ENCODE data around the gene ARPP21.

DNA sequence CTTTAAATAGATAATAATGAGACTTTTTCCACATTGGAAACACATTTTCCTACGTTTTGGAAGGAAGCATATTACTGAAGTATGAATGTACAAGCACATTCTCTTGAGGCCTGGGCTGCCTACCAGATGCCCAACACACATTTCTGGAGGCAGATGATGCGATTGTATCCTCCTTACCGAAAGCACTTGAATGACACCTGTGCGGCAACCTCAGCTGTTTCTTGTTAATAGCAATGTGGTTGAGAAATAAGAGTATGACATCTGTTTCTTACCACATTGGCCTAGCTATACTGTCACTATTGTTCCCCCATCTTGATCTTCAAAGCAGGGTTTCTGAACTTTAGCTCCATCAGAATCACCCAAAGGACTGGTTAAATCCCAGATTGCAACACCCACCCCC, 84.8 kb downstream of the ARPP21 start:
- TF ChIP-seq, protein P1, sequence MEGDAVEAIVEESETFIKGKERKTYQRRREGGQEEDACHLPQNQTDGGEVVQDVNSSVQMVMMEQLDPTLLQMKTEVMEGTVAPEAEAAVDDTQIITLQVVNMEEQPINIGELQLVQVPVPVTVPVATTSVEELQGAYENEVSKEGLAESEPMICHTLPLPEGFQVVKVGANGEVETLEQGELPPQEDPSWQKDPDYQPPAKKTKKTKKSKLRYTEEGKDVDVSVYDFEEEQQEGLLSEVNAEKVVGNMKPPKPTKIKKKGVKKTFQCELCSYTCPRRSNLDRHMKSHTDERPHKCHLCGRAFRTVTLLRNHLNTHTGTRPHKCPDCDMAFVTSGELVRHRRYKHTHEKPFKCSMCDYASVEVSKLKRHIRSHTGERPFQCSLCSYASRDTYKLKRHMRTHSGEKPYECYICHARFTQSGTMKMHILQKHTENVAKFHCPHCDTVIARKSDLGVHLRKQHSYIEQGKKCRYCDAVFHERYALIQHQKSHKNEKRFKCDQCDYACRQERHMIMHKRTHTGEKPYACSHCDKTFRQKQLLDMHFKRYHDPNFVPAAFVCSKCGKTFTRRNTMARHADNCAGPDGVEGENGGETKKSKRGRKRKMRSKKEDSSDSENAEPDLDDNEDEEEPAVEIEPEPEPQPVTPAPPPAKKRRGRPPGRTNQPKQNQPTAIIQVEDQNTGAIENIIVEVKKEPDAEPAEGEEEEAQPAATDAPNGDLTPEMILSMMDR (conservative IDR thresholded peaks at IDR 0.05): no peak
- TF ChIP-seq ZFX (IDR thresholded peaks at IDR 0.05): no peak
